B cell (primary cell): ENCODE results near the gene PGM2. TPM values are rescaled to one million over a fixed set of nuclear protein-coding genes. Genes with fewer than 3 reads are reported as not detected.

Source experiments
- ATAC-seq: fragments of 200-7000 bp; cut with Tn5 transposase; one replicate; pipeline ENCODE4 v1.10.0; 2021; ENCODE audit warnings: low read depth, mild to moderate bottlenecking, moderate number of reproducible peaks, moderate library complexity
- CTCF ChIA-PET: fragments of 350-600 bp; sonication (Branson Sonifier 250); formaldehyde crosslinking; loops from one replicate; lab custom pipeline; 2021; ENCODE audit warnings: antibody characterized with exemption, inconsistent platforms; lab: Charles Lee
- POLR2A ChIA-PET: fragments of 350-600 bp; sonication (Branson Sonifier 250); formaldehyde crosslinking; loops from one replicate; lab custom pipeline; 2021; ENCODE audit warnings: antibody characterized with exemption; lab: Charles Lee
- DNase-seq: peaks from one replicate; pipeline ENCODE4 v3.0.0; 2013
- H2AFZ ChIP-seq: 2 replicates; pipeline ENCODE4 v1.6.1; 2012; ENCODE audit warnings: mild to moderate bottlenecking, low read depth, low read length; ENCODE audit not compliant: insufficient read depth, poor library complexity, severe bottlenecking
- H3K27ac ChIP-seq, 2 donors: 1 replicate in 1 of 2; 2 replicates in 1 of 2; pipeline ENCODE4 v1.5.1; 2012 to 2013; ENCODE audit warnings: low read length in 2 of 2, mild to moderate bottlenecking in 2 of 2, moderate library complexity in 1 of 2
- H3K27me3 ChIP-seq, 4 experiments: fragments of 200-600 bp in 1 of 4; sonication (generic) in 1 of 4; replicated peaks in 1 of 4; 1 replicate in 2 of 4; 2 replicates in 2 of 4; pipeline versions ENCODE4 v1.6.1 to v1.7.0; 2013 to 2016; ENCODE audit warnings: low read length in 3 of 4, mild to moderate bottlenecking in 2 of 4, mixed read lengths in 1 of 4, moderate library complexity in 1 of 4; ENCODE audit not compliant: insufficient read depth in 4 of 4, control insufficient read depth in 3 of 4; ENCODE audit errors: control extremely low read depth in 1 of 4
- H3K36me3 ChIP-seq, 2 experiments: replicated peaks in 1 of 2; 1 replicate in 1 of 2; 2 replicates in 1 of 2; pipeline versions ENCODE4 v1.6.1 to v1.7.1; 2013; ENCODE audit warnings: low read length in 1 of 2; ENCODE audit not compliant: insufficient read depth in 2 of 2, control insufficient read depth in 1 of 2; ENCODE audit errors: control extremely low read depth in 1 of 2, extremely low read depth in 1 of 2
- H3K4me1 ChIP-seq, 2 donors: fragments of 200-600 bp in 1 of 2; sonication (generic) in 1 of 2; 1 replicate in 1 of 2; 2 replicates in 1 of 2; pipeline versions ENCODE4 v1.5.1 to v1.6.1; 2013 to 2017; ENCODE audit warnings: low read length in 2 of 2; ENCODE audit not compliant: control insufficient read depth in 2 of 2, insufficient read depth in 2 of 2
- H3K4me2 ChIP-seq: replicated peaks from 2 replicates; pipeline ENCODE3; 2012; ENCODE audit warnings: mild to moderate bottlenecking, low read depth, low read length; ENCODE audit not compliant: poor library complexity, severe bottlenecking
- H3K4me3 ChIP-seq, 5 experiments: fragments of 200-600 bp in 1 of 5; sonication (generic) in 1 of 5; 1 replicate in 3 of 5; 2 replicates in 2 of 5; pipeline versions ENCODE4 v1.5.1 to v1.7.0; 2011 to 2016; ENCODE audit warnings: low read length in 4 of 5, mild to moderate bottlenecking in 4 of 5, low read depth in 2 of 5, control low read depth in 1 of 5, moderate library complexity in 1 of 5; ENCODE audit not compliant: insufficient read depth in 1 of 5; ENCODE audit errors: control extremely low read depth in 1 of 5, extremely low read depth in 1 of 5
- H3K79me2 ChIP-seq: fragments of 200-600 bp; sonication (generic); one replicate; pipeline ENCODE4 v1.6.0; 2016; ENCODE audit warnings: low read length; ENCODE audit not compliant: control insufficient read depth, insufficient read depth
- H3K9ac ChIP-seq: fragments of 200-600 bp; sonication (generic); 2 replicates; pipeline ENCODE4 v1.6.1; 2017; ENCODE audit warnings: mild to moderate bottlenecking, low read length, moderate library complexity
- H3K9me3 ChIP-seq, 3 donors: one replicate each; pipeline versions ENCODE4 v1.6.1 to v1.7.1; 2013; ENCODE audit warnings: low read length in 2 of 3; ENCODE audit not compliant: control insufficient read depth in 2 of 3, insufficient read depth in 1 of 3; ENCODE audit errors: control extremely low read depth in 1 of 3
- H4K20me1 ChIP-seq: 2 replicates; pipeline ENCODE4 v1.6.0; 2012; ENCODE audit warnings: mild to moderate bottlenecking, low read length; ENCODE audit not compliant: insufficient read depth, control insufficient read depth, poor library complexity, severe bottlenecking
- H3K27ac Mint-ChIP-seq: one replicate; pipeline ENCODE4 v1.8.0; 2021; ENCODE audit warnings: mixed read lengths
- H3K27me3 Mint-ChIP-seq: one replicate; pipeline ENCODE4 v1.8.0; 2021; ENCODE audit warnings: mixed read lengths
- H3K4me1 Mint-ChIP-seq: one replicate; pipeline ENCODE4 v1.8.0; 2021; ENCODE audit warnings: mixed read lengths
- H3K4me3 Mint-ChIP-seq: one replicate; pipeline ENCODE4 v1.8.0; 2021; ENCODE audit warnings: mixed read lengths
- H3K9me3 Mint-ChIP-seq: one replicate; pipeline ENCODE4 v1.8.0; 2022; ENCODE audit warnings: mixed read lengths; ENCODE audit not compliant: insufficient read depth
- CTCF ChIP-seq: fragments of 200-600 bp; IDR thresholded peaks from one replicate; pipeline ENCODE4 v1.8.0; 2022; ENCODE audit warnings: antibody characterized with exemption, mild to moderate bottlenecking
- EZH2 ChIP-seq: IDR thresholded peaks from 2 replicates; pipeline ENCODE4 v1.6.1; 2012; ENCODE audit warnings: borderline replicate concordance, low read depth, mild to moderate bottlenecking, moderate library complexity, low read length; ENCODE audit not compliant: insufficient read depth, poor library complexity, severe bottlenecking
- WGBS: methylation state at CpG from one replicate; pipeline ENCODE4 v1.1.5; 2013; ENCODE audit warnings: missing lambda C conversion rate; ENCODE audit not compliant: insufficient coverage; 5-methylcytosine and 5-hydroxymethylcytosine counted together
- intact Hi-C: fragments of 100-400 bp; cut with micrococcal nuclease; formaldehyde crosslinking; loops from one replicate; pipeline ENCODE4 v1.10.0; 2022
- polyA plus RNA-seq: library from polyadenylated mRNA; depleted of rRNA; stranded (reverse); fragments of >200 nt; gene quantifications from 2 replicates; pipeline ENCODE4 v1.2.3, GENCODE V29; 2012
- total RNA-seq, 2 donors: library from RNA; stranded (reverse); fragments of 120-200 nt in 1 of 2; gene quantifications; 1 replicate in 1 of 2; 2 replicates in 1 of 2; pipeline versions ENCODE4 v1.2.3 to v1.2.4, GENCODE V29; 2013 to 2022

PGM2 gene
- total and polyA plus RNA-seq, 2 donors (not counting 1 experiment from before 2014, with no cell fraction given), result 5.3 to 20.9 TPM

DNA sequence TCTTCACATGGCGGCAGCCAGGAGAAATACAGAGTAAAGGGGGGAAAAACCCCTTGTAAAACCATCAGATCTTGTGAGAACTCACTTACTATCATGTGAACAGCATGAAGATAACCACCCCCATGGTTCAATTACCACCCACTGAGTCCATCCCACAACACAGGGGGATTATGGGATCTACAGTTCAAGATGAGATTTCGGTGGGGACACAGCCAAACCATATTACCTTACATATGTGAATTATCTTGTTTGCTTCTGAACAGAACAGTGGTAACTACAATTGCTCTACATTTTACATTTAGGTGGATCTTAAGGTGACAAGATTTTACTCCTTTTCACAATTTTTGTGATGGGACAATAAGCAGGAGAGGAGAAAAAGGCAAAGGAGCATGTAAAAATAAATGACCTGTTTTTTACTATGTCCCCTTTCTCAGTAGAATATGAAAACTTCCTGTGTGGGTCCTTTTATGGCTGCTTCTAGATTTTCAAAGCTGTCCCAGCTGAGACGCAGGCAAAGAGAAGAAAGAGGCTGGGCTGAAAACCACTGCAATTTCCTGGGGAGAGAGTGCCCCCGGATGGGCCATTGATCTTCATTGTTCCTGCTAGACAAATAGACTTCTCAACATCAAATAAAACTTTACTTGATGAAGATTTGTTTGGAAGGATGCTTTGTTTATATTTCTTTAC, 45.9 kb upstream of the PGM2 start:
- H2AFZ ChIP-seq, result peak overlapping the region; percentile 15
- POLR2A ChIA-PET, result no interaction called here

More for the DNA sequence above, 45.9 kb upstream of the PGM2 start:
- 14% methylated on average over 1 of the region's 4 CpGs for WGBS
- CTCF ChIA-PET, result interaction anchor here (1.0 to 1.4 kb wide), 3 partner anchors 11 to 178 kb away, joined by 3 to 6 read pairs (median 3); no protein-coding TSS in a partner anchor
- no peak overlapping the region for H3K27ac Mint-ChIP-seq
- TF ChIP-seq CTCF, result peak; percentile 13
- no peak for TF ChIP-seq EZH2
- Histone ChIP-seq H3K4me3 (no peak overlapping the region), H3K36me3 (no peaks in the 10 kb centered on the region), H3K9ac (no peak overlapping the region), H3K9me3 (peaks cover 0 to 3% (median 0%) of the 10 kb centered on the region in 3 donors), H3K4me2 (no peak overlapping the region), H3K27ac (no peak overlapping the region), H3K79me2 (no peaks in the 10 kb centered on the region), H3K27me3 (peaks cover 0 to 3% (median 0%) of the 10 kb centered on the region in 4 experiments), H4K20me1 (no peaks in the 10 kb centered on the region), H3K4me1 (no peaks in the 10 kb centered on the region)
- no peaks in the 10 kb centered on the region for H3K27me3 Mint-ChIP-seq
- no peak overlapping the region for H3K4me3 Mint-ChIP-seq
- no peak for ATAC-seq
- intact Hi-C loops, result loop anchor here (1.0 kb wide), 1 partner anchor 177 kb away; no protein-coding TSS in a partner anchor
- peak; percentile 48 for DNase-seq
- H3K4me1 Mint-ChIP-seq, result peaks cover 12% of the 10 kb centered on the region
- peaks cover 4% of the 10 kb centered on the region for H3K9me3 Mint-ChIP-seq
